DND-41 (cell line): Measurements from ENCODE around the gene SCRG1.

Source experiments
- ATAC-seq: fragments of 200-7000 bp; cut with Tn5 transposase; 3 replicates; pipeline ENCODE4 v1.9.1; 2021; ENCODE audit warnings: low read depth; ENCODE audit not compliant: insufficient read depth
- DNase-seq: peaks from one replicate; pipeline ENCODE4 v3.0.0-alpha.2; 2020
- H2AFZ ChIP-seq: 2 replicates; pipeline ENCODE4 v1.6.0; 2012; ENCODE audit warnings: low read depth, low read length
- H3K27ac ChIP-seq: 2 replicates; pipeline ENCODE4 v1.5.1; 2012; ENCODE audit warnings: low read length, inconsistent platforms
- H3K27me3 ChIP-seq: fragments of 200-600 bp; sonication (generic); 2 replicates; pipeline ENCODE4 v1.6.0; 2012; ENCODE audit warnings: low read length, mild to moderate bottlenecking, inconsistent platforms; ENCODE audit not compliant: insufficient read depth, poor library complexity
- H3K36me3 ChIP-seq: 2 replicates; pipeline ENCODE4 v1.5.1; 2012; ENCODE audit warnings: low read length, inconsistent platforms; ENCODE audit not compliant: insufficient read depth
- H3K4me1 ChIP-seq: 2 replicates; pipeline ENCODE4 v1.5.1; 2012; ENCODE audit warnings: mild to moderate bottlenecking, low read length; ENCODE audit not compliant: insufficient read depth
- H3K4me2 ChIP-seq: 2 replicates; pipeline ENCODE4 v1.6.0; 2012; ENCODE audit warnings: mild to moderate bottlenecking, moderate library complexity, low read length, inconsistent platforms; ENCODE audit not compliant: insufficient read depth
- H3K4me3 ChIP-seq, 2 experiments: fragments of 200-600 bp in 1 of 2; shearing (Covaris generic) in 1 of 2; 2 replicates each; pipeline ENCODE4 v1.5.1; 2012 to 2016; ENCODE audit warnings: inconsistent platforms in 2 of 2, low read length in 2 of 2, mild to moderate bottlenecking in 2 of 2, low read depth in 1 of 2, moderate library complexity in 1 of 2
- H3K79me2 ChIP-seq: 2 replicates; pipeline ENCODE4 v1.6.0; 2012; ENCODE audit warnings: low read length, inconsistent platforms; ENCODE audit not compliant: insufficient read depth
- H3K9ac ChIP-seq: 2 replicates; pipeline ENCODE4 v1.6.0; 2012; ENCODE audit warnings: low read depth, mild to moderate bottlenecking, inconsistent platforms, low read length, moderate library complexity
- H3K9me3 ChIP-seq: 2 replicates; pipeline ENCODE4 v1.5.1; 2012; ENCODE audit warnings: low read length, moderate library complexity, mild to moderate bottlenecking, inconsistent platforms; ENCODE audit not compliant: insufficient read depth, severe bottlenecking
- H4K20me1 ChIP-seq: 2 replicates; pipeline ENCODE4 v1.6.0; 2012; ENCODE audit warnings: low read length; ENCODE audit not compliant: insufficient read depth
- EZH2 ChIP-seq: IDR thresholded peaks from 3 replicates; pipeline ENCODE4 v1.6.1; 2012; ENCODE audit warnings: borderline replicate concordance, low read depth, mild to moderate bottlenecking, moderate library complexity, low read length, inconsistent platforms; ENCODE audit not compliant: severe bottlenecking
- TF ChIP-seq, protein P1 (sequence below): IDR thresholded peaks from 2 replicates; pipeline ENCODE4 v1.5.1; 2012; ENCODE audit warnings: borderline replicate concordance, low read length, moderate library complexity, mild to moderate bottlenecking; ENCODE audit not compliant: poor library complexity, severe bottlenecking; ENCODE audit errors: extremely low read depth

The SCRG1 gene

DNA sequence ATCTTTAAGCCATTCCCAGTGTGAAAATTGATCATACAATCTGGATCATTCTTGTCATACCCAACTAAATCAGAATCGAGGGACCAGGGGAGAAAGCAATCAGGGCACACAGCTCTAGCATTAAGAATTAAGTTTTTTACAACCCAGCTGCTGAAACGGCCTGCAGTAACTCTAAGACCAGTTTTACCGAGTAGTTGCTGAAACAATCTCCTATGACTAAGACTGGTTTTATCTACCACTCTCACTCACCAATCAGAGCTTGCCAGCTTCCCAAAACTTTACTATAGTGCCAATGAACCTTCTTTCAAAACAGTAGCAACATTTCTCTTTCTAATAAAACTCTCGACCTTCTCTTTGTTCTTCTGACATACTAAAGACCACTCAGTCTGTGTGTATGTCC lies 31.0 kb downstream of the SCRG1 start:
- ATAC-seq = no peak
- Histone ChIP-seq H2AFZ (0 out of 2 replicates have a peak overlapping the region, but pooled peaks have one; percentile 19), H3K27ac (peak overlapping the region; percentile 44; the same call in 1 of the 2 replicates), H3K9ac (peak overlapping the region; percentile 49), H3K9me3 (no peaks in the 10 kb centered on the region), H3K4me2 (peak overlapping the region; percentile 69), H3K4me1 (peaks cover 44% of the 10 kb centered on the region), H3K27me3 (no peaks in the 10 kb centered on the region), H4K20me1 (peaks cover 11% of the 10 kb centered on the region; the same call in 1 of the 2 replicates), H3K79me2 (peaks cover 57% of the 10 kb centered on the region), H3K4me3 (peak overlapping the region in 1 of 2 experiments; percentile 99; a peak in 2 of 4 replicates), H3K36me3 (no peaks in the 10 kb centered on the region; the same call in 1 of the 2 replicates)
- DNase-seq = no peak
- TF ChIP-seq EZH2 = no peak
- TF ChIP-seq, protein P1, sequence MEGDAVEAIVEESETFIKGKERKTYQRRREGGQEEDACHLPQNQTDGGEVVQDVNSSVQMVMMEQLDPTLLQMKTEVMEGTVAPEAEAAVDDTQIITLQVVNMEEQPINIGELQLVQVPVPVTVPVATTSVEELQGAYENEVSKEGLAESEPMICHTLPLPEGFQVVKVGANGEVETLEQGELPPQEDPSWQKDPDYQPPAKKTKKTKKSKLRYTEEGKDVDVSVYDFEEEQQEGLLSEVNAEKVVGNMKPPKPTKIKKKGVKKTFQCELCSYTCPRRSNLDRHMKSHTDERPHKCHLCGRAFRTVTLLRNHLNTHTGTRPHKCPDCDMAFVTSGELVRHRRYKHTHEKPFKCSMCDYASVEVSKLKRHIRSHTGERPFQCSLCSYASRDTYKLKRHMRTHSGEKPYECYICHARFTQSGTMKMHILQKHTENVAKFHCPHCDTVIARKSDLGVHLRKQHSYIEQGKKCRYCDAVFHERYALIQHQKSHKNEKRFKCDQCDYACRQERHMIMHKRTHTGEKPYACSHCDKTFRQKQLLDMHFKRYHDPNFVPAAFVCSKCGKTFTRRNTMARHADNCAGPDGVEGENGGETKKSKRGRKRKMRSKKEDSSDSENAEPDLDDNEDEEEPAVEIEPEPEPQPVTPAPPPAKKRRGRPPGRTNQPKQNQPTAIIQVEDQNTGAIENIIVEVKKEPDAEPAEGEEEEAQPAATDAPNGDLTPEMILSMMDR = no peak

DNA sequence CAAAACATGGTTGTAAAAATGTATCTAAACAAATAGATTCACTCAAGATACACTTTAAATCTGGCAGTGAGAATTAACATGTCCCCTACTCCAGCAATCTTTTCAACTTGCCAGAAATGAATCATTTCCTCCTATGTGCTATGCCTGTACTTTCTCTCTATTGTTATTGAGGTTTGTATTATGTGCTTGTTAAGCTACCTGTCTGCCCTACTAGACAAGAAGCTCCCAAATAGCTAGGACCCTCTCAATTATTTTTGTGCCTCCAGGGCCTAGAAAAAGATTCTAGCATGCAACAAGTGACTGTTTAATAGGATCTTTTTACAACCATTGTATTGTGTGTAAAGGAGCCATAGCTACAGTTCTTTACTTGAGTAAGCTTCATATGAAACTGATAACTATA lies 31.6 kb downstream of the SCRG1 start:
- TF ChIP-seq, protein P1 = no peak
- TF ChIP-seq EZH2 = no peak
- Histone ChIP-seq H3K36me3 (no peaks in the 10 kb centered on the region; the same call in 1 of the 2 replicates), H3K9ac (peak overlapping the region; percentile 49), H3K4me2 (peak overlapping the region; percentile 69), H3K79me2 (peaks cover 50% of the 10 kb centered on the region), H3K27me3 (no peaks in the 10 kb centered on the region), H2AFZ (no peak overlapping the region), H3K4me1 (peaks cover 40% of the 10 kb centered on the region), H3K27ac (peak overlapping the region; percentile 4; the same call in 1 of the 2 replicates), H3K4me3 (peak overlapping the region in 1 of 2 experiments; percentile 99; a peak in 2 of 4 replicates), H4K20me1 (0 out of 2 replicates have a peak, but pooled peaks cover 7% of the 10 kb centered on the region), H3K9me3 (no peaks in the 10 kb centered on the region)
- DNase-seq (no peak), ATAC-seq (no peak)

DNA sequence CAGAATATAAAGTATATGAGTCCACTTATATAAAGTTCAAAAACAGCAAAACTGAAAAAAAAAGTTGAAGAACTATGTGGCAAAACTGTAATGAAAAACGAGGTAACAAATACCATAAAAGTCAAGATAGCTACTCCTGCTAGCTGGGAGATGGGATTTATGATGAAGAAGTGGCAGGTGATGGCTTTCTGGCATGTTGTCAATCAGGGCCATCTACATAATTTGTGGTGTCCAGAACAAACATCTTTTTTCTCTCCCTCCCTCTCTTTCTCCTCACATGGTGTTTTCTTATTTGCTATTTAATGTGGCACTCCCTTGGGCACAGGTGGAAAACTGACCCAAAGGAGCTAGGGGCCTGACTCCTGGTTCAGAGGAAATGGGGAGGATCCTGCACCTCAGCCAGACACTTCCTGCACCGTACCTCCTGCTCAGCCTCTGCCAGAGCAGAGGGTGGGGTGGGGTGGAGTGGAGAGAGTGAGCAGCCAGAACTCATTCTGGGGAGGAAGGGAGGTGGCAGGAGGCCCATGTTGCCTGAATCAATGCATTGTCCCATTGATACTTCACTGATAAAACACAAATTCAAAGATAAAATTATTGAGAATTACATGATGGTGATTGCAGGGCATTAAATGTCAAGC lies 33.4 kb downstream of the SCRG1 start:
- DNase-seq = peak; percentile 35
- no peaks in the 10 kb centered on the region for H3K9me3 ChIP-seq
- no peak overlapping the region for H3K4me3 ChIP-seq
- H3K4me1 ChIP-seq = peaks cover 40% of the 10 kb centered on the region
- no peaks in the 10 kb centered on the region for H3K27me3 ChIP-seq
- TF ChIP-seq, protein P1 = no peak
- TF ChIP-seq EZH2 = no peak
- no peak for ATAC-seq
- H4K20me1 ChIP-seq = no peaks in the 10 kb centered on the region
- H2AFZ ChIP-seq = no peak overlapping the region
- no peaks in the 10 kb centered on the region for H3K36me3 ChIP-seq
- no peak overlapping the region for H3K9ac ChIP-seq
- H3K27ac ChIP-seq = no peak overlapping the region
- H3K79me2 ChIP-seq = peaks cover 35% of the 10 kb centered on the region
- H3K4me2 ChIP-seq = no peak overlapping the region
